ENCODE measurements around the gene CHRNE.

The CHRNE gene

GRCh38 chr17:4860651-4861050 lies 42.2 kb downstream of the CHRNE start:
- Histone ChIP-seq H3K9me3 (ENCODE audit: low read length) (no peaks in the 10 kb centered on the region), H3K79me2 (ENCODE audit: insufficient read depth, low read length) (no peaks in the 10 kb centered on the region), H3K4me1 (ENCODE audit: insufficient read depth, low read length, severe bottlenecking) (no peaks in the 10 kb centered on the region), H3K4me2 (ENCODE audit: low read length) (no peak overlapping the region), H3K9ac (ENCODE audit: low read length) (no peak overlapping the region), H2AFZ (ENCODE audit: low read length) (no peak overlapping the region), H4K20me1 (ENCODE audit: insufficient read depth, low read length) (no peaks in the 10 kb centered on the region), H3K4me3 (ENCODE audit: low read depth, low read length, poor library complexity, severe bottlenecking) (no peak overlapping the region), H3K9me2 (ENCODE audit: low read depth, low read length) (no peaks in the 10 kb centered on the region), H3K27me3 (ENCODE audit: insufficient read depth, low read length) (no peaks in the 10 kb centered on the region), H3K27ac (ENCODE audit: low read depth, low read length, poor library complexity, severe bottlenecking) (no peak overlapping the region), H3K36me3 (ENCODE audit: insufficient read depth, low read length) (0 out of 2 replicates have a peak, but pooled peaks cover 3% of the 10 kb centered on the region), H3F3A (ENCODE audit: insufficient read depth, low read length) (no peaks in the 10 kb centered on the region)
- TF ChIP-seq EZH2 (IDR thresholded peaks at IDR 0.05; ENCODE audit: borderline replicate concordance, low read length), result no peak
- no peak for TF ChIP-seq CTCF (IDR thresholded peaks at IDR 0.05; ENCODE audit: low read length)

- Histone ChIP-seq H3K4me1 (ENCODE audit: insufficient read depth, low read length, severe bottlenecking) (no peaks in the 10 kb centered on the region), H3K4me2 (ENCODE audit: low read length) (no peak overlapping the region), H3K27me3 (ENCODE audit: insufficient read depth, low read length) (no peaks in the 10 kb centered on the region), H3K36me3 (ENCODE audit: insufficient read depth, low read length) (0 out of 2 replicates have a peak, but pooled peaks cover 3% of the 10 kb centered on the region), H2AFZ (ENCODE audit: low read length) (no peak overlapping the region), H3K9ac (ENCODE audit: low read length) (no peak overlapping the region), H3K4me3 (ENCODE audit: low read depth, low read length, poor library complexity, severe bottlenecking) (no peak overlapping the region), H3K9me2 (ENCODE audit: low read depth, low read length) (no peaks in the 10 kb centered on the region), H3K27ac (ENCODE audit: low read depth, low read length, poor library complexity, severe bottlenecking) (no peak overlapping the region), H3K79me2 (ENCODE audit: insufficient read depth, low read length) (no peaks in the 10 kb centered on the region), H3K9me3 (ENCODE audit: low read length) (no peaks in the 10 kb centered on the region), H4K20me1 (ENCODE audit: insufficient read depth, low read length) (no peaks in the 10 kb centered on the region), H3F3A (ENCODE audit: insufficient read depth, low read length) (no peaks in the 10 kb centered on the region)
- TF ChIP-seq EZH2 (IDR thresholded peaks at IDR 0.05; ENCODE audit: borderline replicate concordance, low read length) (no peak), CTCF (IDR thresholded peaks at IDR 0.05; ENCODE audit: low read length) (no peak)
Measured at GRCh38 chr17:4859816-4860625, 42.9 kb downstream of the CHRNE start.

GRCh38 chr17:4858882-4859260 lies 44.0 kb downstream of the CHRNE start:
- no peak overlapping the region for H3K9ac ChIP-seq (ENCODE audit: low read length)
- no peak overlapping the region for H3K4me2 ChIP-seq (ENCODE audit: low read length)
- no peak overlapping the region for H3K4me3 ChIP-seq (ENCODE audit: low read depth, low read length, poor library complexity, severe bottlenecking)
- H3K36me3 ChIP-seq (ENCODE audit: insufficient read depth, low read length), result 0 out of 2 replicates have a peak, but pooled peaks cover 3% of the 10 kb centered on the region
- no peak overlapping the region for H2AFZ ChIP-seq (ENCODE audit: low read length)
- H3K27me3 ChIP-seq (ENCODE audit: insufficient read depth, low read length), result no peaks in the 10 kb centered on the region
- H3K27ac ChIP-seq (ENCODE audit: low read depth, low read length, poor library complexity, severe bottlenecking), result no peak overlapping the region
- no peaks in the 10 kb centered on the region for H3K9me2 ChIP-seq (ENCODE audit: low read depth, low read length)
- no peak for TF ChIP-seq CTCF (IDR thresholded peaks at IDR 0.05; ENCODE audit: low read length)
- no peak for TF ChIP-seq EZH2 (IDR thresholded peaks at IDR 0.05; ENCODE audit: borderline replicate concordance, low read length)
- H3K79me2 ChIP-seq (ENCODE audit: insufficient read depth, low read length), result no peaks in the 10 kb centered on the region
- H3K4me1 ChIP-seq (ENCODE audit: insufficient read depth, low read length, severe bottlenecking), result no peaks in the 10 kb centered on the region
- no peaks in the 10 kb centered on the region for H3F3A ChIP-seq (ENCODE audit: insufficient read depth, low read length)
- H4K20me1 ChIP-seq (ENCODE audit: insufficient read depth, low read length), result no peaks in the 10 kb centered on the region
- no peaks in the 10 kb centered on the region for H3K9me3 ChIP-seq (ENCODE audit: low read length)
